Measurements from ENCODE around the gene ZCCHC3.
A peak's percentile ranks its signal among the peaks of the same experiment; 100 is the strongest.
"Not testable (repeated sequence)": the region's sequence is repeated elsewhere in the genome, so short reads cannot be mapped to it uniquely, and the experiment has no call there.

Gene ZCCHC3, protein sequence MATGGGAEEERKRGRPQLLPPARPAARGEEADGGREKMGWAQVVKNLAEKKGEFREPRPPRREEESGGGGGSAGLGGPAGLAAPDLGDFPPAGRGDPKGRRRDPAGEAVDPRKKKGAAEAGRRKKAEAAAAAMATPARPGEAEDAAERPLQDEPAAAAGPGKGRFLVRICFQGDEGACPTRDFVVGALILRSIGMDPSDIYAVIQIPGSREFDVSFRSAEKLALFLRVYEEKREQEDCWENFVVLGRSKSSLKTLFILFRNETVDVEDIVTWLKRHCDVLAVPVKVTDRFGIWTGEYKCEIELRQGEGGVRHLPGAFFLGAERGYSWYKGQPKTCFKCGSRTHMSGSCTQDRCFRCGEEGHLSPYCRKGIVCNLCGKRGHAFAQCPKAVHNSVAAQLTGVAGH

GRCh38 chr20:297098-297924 lies at the start of gene ZCCHC3:
Gene ZCCHC3 (plus strand): TSS chr20:297570. CDS start chr20:297587, 17 bp downstream.
- DNase-seq = peak; percentile 79

- DNase-seq = no peak
Measured at GRCh38 chr20:251354-251753, 46.0 kb upstream of the ZCCHC3 start.

- DNase-seq = no peak
Measured at GRCh38 chr20:252801-253200, 44.6 kb upstream of the ZCCHC3 start.

DNA sequence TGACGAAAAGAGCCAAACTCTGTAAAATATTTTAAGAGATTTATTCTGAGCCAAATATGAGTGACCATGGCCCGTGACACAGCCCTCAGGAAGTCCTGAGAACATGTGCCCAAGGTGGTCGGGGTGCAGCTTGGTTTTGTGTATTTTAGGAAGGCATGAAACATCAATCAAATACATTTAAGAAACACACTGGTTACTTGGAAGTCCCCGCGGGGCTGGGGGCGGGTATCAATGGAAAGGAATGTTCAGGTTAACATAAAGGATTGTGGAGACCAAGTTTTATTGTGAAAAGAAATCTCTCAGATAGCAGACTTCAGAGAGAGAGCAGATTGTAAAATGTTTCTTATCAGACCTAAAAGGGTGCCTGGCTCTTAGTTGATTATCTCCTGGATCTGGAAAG lies 43.9 kb upstream of the ZCCHC3 start:
- not testable (repeated sequence) for DNase-seq

DNA sequence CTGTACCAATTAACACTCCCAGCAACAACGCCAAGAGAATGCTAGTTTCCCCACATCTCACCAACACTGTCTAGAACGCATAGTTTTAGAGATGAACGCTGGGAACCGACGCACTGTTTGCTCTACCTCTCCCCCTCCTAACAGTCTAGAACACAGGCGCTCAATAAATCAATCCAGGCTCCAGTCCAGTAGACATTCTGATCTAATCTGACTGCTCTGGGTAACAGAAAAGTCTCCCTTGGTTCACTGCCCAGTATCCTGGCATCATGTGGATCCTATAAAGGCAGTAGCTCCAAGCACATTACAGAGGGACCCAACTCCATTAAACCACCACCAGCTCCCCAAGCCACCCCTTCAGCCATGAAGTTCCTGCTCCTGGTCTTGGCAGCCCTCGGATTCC lies 40.0 kb upstream of the ZCCHC3 start, which contains the start of gene DEFB132:
Gene DEFB132, plus strand, starts transcription at position 306 of the 400 bp plus-strand sequence. Its CDS starts 55 bp downstream, at position 361.
- no peak for DNase-seq

DNA sequence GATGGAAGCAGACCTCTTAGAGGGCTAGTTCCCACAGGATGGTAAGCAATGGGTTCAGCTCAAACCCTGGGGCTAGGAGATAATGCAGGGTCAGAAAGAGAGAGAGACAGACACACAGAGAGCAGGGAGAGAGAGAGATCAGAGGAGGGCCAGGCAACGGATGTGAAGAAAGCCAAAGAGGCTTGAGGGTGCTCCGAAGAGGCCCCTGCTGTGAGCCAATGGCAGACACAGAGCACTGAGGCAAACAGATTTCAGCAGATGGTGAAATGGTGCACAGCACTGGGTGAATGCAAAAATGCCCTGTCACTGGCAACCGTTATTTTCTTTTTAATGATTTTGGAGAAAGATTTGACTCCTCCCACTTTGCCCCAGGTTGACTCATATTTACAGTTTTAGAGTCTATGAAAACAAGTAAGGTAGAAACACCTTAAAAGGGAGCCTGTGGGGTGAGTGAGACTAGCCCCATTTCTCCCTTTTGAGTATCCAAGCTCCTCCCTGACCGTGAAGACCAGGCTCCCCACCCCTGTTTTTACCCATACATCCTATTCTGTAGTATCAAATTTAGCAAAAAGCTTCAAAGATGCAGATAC lies 39.0 kb upstream of the ZCCHC3 start:
- no peak for DNase-seq

GRCh38 chr20:258963-259362 lies 38.4 kb upstream of the ZCCHC3 start:
- DNase-seq = peak; percentile 18

DNA sequence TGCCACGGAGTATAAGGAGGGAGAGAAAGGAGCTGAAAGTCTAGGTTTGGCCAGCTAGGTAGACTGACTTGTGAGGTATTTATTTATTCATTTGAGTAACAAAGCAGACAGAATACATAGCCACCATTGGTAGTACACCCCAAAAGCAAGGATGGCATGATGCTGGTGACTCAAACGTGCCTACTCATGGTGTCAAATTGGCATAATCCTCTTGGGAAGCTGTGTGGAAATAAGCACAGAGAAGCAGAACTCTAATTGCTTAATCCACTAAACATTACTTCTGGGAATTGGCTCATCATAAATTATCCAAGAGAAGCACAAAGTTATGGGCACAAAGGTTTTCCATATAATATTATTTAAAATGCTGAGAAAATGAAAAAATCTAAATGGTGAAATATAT lies 37.4 kb upstream of the ZCCHC3 start:
- DNase-seq = no peak

DNA sequence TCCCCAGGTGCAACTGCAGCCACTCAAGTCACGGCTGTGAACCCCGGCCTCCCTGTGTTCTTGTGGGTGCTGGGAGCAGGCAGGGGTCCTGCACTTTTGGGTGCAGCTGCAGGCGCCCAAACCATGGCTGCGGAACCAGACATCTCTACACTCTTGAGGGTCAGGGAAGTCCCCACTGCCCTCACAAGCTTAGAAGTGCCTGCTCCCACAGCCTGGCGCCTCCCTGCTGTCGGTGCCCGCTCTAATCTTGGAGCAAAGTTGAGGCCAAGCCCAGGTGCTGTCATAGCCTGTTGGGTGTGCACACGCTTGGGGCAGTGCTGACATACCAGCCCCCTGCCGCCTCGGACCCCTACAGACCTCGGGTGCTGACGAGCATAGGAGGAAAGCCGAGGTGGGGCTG lies 33.7 kb upstream of the ZCCHC3 start:
- DNase-seq = no peak

DNA sequence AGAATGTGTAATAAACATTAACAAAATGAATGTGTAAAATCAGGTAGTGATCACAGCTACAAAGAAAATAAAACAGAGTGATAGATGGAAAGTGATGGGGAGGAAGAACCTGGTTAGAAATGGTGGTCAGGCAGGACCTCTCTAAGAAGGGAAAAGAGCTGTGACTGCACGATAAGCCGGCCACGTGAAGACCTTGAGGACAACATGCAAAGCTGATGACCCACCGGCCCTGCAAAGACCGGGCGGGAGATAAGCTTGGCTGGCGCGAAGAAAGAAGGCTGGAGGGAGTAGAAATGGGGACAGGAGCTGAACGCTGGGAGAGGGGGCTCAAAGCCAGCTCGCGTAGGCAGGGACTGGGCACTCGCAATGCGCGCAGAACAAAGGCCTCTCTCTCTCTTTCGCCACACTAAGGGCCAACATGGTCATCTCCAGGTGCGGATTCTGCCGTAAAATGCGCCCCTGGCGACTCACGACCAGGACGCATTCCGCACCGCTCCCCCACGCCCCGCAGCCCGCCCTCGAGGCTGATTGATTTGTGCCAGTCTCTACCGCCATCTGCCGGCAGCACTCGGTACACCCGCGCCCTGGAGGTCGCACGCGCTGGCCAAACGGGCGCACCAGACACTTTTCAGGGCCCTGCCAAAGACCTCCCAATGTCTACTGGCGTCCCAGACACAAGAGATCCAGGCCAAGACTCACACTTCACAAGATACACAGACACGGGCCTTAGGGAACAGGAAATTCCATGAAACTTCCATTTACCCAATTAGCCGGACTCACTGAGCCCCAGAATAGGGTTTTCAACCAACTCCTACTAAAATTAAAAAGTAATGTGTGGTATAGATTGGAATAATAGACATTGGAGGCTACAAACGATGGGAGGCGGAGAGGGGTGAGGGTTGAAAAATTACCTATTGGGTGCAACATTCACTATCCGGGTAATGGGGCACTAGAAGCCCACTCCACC lies 30.5 kb upstream of the ZCCHC3 start:
- peak; percentile 90 for DNase-seq

DNA sequence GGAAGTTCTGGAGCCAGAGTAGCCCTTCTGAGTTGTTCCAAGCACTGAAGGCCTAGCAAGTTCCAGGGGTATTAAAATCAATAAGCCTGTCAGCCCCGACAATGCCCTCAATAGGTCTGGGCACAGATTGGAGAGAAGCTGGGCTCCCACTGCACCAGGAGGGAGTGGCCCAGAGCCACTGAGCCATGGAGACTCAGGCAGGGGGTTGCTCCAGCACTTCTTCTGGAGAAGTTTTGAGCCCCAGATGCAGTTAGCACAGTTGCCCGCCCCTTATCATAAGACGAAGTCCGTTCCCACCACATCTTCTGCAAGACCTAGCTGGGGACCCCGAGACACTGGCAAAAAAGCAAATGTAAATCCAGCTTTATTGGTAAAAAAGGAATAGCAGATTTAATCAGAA lies 26.9 kb upstream of the ZCCHC3 start:
- DNase-seq = no peak

DNA sequence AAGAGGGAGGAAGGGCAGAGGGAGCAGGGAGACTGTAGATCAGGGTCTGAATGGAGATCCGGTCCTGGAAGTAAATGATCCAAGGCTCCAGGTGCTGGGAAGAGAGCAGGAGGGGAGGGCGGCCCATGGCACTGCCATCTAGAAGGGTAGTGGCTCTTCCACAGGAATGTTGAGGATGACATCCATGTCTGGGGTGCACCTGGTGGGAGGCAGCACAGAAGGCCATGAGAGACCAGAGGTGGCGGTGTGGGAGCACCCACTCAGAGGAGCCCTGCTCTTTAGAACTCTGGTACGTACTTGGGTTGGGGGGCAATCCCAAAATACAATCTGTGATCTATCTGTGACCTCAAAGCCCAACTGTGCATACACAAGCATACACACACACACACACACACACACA lies 26.3 kb upstream of the ZCCHC3 start:
- no peak for DNase-seq

GRCh38 chr20:271528-271927 lies 25.8 kb upstream of the ZCCHC3 start:
- no peak for DNase-seq

DNA sequence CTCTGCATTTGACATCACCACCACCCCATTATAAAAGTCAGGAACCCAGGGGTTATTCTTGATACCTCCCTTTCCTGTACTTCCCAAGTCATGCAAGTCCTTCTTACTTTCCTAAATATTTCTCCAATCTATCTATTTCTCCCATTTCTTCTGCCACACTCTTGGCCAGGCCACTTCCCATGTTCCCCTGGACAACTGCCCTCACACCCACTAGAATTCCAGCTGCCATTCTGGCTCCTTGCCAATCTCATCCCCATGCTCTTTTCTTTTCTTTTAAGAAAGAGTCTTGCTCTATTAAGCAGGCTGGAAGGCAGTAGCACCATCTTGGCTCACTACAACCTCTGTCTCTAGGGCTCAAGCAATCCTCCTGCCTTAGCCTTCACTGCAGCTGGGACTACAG lies 24.7 kb upstream of the ZCCHC3 start:
- DNase-seq = no peak

GRCh38 chr20:273884-274283 lies 23.5 kb upstream of the ZCCHC3 start:
- no peak for DNase-seq

- no peak for DNase-seq
Measured at GRCh38 chr20:275791-276190, 21.6 kb upstream of the ZCCHC3 start.

DNA sequence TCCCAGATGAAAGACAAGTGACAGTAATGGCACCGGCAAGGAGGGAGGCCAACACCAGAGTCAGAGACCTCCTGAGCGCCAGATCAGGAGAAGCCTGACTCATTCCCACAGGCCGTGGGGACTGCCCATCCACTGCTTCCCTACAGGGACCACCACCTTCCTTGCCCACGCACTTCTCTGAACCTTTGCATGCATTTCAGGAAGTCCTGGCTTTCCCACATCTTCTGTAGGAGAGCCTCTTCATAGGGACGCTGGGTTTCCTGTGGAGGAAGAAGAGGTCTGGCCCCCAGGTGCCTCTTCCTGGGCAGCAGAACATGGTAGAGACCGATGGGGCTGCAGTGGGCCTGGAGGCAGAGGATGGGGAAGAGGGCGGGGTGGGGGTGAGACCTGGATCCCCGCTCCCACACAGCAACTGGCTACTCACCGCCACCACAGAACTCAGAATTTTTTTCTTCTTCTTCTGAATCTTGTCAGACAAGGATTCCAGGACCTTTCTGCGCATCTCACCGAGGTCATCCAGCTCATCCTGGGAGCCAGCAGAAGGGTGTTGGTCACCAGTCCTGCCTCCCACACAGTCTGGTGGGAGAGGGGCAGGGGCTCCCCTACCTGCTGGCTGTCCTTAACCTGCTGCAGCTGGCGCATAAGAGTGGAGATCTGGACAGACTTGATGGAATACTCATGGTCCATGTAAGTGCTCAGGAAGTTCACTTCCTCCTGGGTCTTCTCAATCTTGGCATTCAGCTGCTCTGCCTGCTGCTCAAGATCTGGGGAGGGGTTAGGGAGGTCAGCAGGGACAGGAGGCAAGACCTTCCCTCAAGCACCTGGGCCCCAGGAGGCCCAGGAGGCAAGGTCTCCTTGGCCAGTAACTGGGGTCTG lies 20.5 kb upstream of the ZCCHC3 start:
- no peak for DNase-seq

DNA sequence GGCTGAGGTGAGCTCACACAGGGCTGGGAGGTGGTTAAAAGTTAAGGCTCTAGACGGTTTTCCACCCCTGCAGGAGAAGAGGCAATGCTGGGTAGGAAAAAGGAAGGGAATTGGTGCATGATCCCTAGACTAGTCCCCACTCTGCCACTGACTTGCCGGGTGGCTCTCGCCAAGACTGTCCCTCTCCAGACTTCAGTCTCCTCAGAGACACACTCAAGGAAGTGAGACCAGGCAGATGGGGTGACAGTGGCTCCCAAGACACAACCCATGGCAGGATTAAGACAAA lies 19.9 kb upstream of the ZCCHC3 start:
- no peak for DNase-seq

DNA sequence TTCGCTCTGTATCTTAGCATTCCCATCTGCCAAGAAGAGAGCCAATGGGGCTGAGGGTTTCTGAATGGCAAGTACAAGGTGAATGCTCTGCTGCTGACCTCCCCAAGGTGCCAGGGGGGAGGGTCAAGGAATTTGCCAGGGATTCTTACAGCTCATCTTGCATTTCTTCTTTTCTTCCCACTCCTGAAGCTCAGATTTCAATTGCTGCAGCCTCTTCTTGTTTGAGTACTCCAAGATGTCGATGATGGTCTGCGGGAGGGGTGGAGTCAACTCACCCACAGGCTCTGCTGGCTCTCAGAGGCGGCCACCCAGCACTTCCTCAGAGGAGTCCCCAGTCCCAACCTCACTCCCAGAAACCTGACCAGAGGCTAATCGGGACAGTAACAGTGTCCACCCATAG lies 19.2 kb upstream of the ZCCHC3 start:
- DNase-seq = no peak

DNA sequence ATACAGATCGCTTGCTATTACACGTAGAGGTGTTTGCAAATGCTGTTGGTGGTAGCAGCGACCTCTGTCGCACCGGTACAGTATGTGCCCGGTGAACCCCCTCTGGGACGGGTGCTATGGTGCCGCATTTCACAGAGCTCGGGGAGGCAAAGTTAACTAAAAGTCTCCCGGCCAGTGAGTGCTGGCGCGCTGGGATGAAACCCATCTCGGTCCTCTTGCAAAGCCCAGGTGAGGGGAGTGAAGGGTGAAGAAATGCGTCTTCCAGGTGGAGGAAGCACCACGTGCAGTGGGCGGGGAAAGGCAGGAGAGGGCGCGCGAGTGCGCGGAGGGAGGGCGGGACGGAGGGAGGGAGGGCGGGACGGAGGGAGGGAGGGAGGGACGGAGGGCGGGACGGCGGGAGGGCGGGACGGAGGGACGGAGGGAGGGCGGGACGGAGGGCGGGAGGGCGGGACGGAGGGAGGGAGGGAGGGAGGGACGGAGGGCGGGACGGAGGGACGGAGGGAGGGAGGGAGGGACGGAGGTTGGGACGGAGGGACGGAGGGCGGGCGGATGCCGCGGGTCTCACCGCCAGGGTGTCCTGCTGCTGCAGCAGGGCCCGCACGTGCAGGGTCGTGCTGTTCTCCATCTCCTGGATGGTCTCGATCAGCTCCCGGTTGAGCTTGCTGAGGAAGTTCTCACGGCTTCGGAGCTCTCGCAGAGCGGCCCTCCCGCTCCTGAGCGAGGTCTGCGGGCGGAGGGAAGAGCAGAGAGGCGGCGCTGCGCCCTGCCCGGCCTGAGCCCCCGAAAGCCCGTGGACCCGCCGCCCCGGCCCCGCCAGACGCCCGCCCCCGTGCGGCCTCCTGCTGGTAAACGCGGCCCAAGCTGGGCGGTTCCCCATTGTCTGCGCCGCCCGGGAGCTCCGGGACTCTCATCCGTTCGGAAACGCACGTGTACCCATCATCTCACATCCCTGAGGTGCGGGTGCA lies 18.5 kb upstream of the ZCCHC3 start:
- DNase-seq = no peak
